ENCODE results near the gene DPF1. TPM values are rescaled to one million over a fixed set of nuclear protein-coding genes. Genes with fewer than 3 reads are reported as not detected.

DPF1 gene
- polyA plus RNA-seq, 1 donor (not counting 4 experiments of a cell fraction or from before 2014, with no cell fraction given): 1.5 TPM

DNA sequence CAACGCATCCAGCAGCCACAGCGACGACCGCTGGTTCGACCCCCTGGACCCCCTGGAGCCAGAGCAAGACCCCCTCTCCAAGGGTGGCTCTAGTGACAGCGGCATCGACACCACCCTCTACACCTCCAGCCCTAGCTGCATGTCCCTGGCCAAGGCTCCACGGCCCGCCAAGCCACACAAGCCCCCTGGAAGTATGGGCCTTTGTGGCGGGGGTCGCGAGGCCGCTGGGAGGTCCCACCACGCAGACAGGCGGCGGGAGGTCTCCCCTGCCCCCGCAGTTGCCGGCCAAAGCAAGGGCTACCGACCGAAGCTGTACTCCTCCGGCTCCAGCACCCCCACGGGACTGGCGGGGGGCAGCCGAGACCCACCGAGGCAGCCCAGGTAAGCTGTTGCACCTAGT lies 59.5 kb downstream of the DPF1 start:
- Histone ChIP-seq H3K27ac (ENCODE audit: control insufficient read depth, insufficient read depth, low read length) (no peak overlapping the region), H3K9me1 (ENCODE audit: control insufficient read depth, extremely low read depth, insufficient read depth, low read length) (no peaks in the 10 kb centered on the region), H3K27me3 (ENCODE audit: control insufficient read depth, extremely low read depth, insufficient read depth, low read length) (no peaks in the 10 kb centered on the region), H3K4me3 (ENCODE audit: control insufficient read depth in 2 of 3, extremely low read depth in 1 of 3, insufficient read depth in 2 of 3, low read depth in 1 of 3, low read length in 3 of 3) (no peak overlapping the region), H4K20me1 (ENCODE audit: control insufficient read depth, extremely low read depth, insufficient read depth, low read length) (no peaks in the 10 kb centered on the region), H3K36me3 (ENCODE audit: control insufficient read depth in 2 of 2, extremely low read depth in 1 of 2, insufficient read depth in 2 of 2, low read length in 2 of 2) (peaks cover 3 to 13% of the 10 kb centered on the region in 2 experiments), H3K4me2 (ENCODE audit: control insufficient read depth, extremely low read depth, insufficient read depth, low read depth, low read length) (no peak overlapping the region), H3K4me1 (ENCODE audit: control insufficient read depth, extremely low read depth, insufficient read depth, low read length) (peaks cover 9% of the 10 kb centered on the region), H3K79me2 (ENCODE audit: control insufficient read depth, insufficient read depth, low read length) (no peaks in the 10 kb centered on the region), H3K9ac (ENCODE audit: control insufficient read depth, extremely low read depth, insufficient read depth, low read length) (no peak overlapping the region), H2AFZ (ENCODE audit: control insufficient read depth, low read length) (no peak overlapping the region), H3K9me3 (ENCODE audit: control insufficient read depth, low read depth, low read length) (peaks cover 3% of the 10 kb centered on the region)
- FAIRE-seq: no peak
- dilution Hi-C loops (cut with MboI; ENCODE audit: extremely low pct_ligation_motif_present, low sequenced_read_pairs): no loop called here
- TF ChIP-seq EZH2 (IDR thresholded peaks at IDR 0.05; ENCODE audit: low read length): no peak
- TF ChIP-seq, protein P1, sequence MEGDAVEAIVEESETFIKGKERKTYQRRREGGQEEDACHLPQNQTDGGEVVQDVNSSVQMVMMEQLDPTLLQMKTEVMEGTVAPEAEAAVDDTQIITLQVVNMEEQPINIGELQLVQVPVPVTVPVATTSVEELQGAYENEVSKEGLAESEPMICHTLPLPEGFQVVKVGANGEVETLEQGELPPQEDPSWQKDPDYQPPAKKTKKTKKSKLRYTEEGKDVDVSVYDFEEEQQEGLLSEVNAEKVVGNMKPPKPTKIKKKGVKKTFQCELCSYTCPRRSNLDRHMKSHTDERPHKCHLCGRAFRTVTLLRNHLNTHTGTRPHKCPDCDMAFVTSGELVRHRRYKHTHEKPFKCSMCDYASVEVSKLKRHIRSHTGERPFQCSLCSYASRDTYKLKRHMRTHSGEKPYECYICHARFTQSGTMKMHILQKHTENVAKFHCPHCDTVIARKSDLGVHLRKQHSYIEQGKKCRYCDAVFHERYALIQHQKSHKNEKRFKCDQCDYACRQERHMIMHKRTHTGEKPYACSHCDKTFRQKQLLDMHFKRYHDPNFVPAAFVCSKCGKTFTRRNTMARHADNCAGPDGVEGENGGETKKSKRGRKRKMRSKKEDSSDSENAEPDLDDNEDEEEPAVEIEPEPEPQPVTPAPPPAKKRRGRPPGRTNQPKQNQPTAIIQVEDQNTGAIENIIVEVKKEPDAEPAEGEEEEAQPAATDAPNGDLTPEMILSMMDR (optimal IDR thresholded peaks at IDR 0.05 in 1 of 3, IDR thresholded peaks at IDR 0.05 in 1 of 3, conservative IDR thresholded peaks at IDR 0.05 in 1 of 3; ENCODE audit: extremely low read depth in 1 of 3, insufficient read depth in 2 of 3, low read length in 3 of 3): no peak
- no peak for DNase-seq (ENCODE audit: low read depth, low spot score)

GRCh38 chr19:38163419-38164290 lies 60.4 kb downstream of the DPF1 start:
- peaks cover 9% of the 10 kb centered on the region for H3K4me1 ChIP-seq (ENCODE audit: control insufficient read depth, extremely low read depth, insufficient read depth, low read length)
- no peak overlapping the region for H3K4me3 ChIP-seq (ENCODE audit: control insufficient read depth in 2 of 3, extremely low read depth in 1 of 3, insufficient read depth in 2 of 3, low read depth in 1 of 3, low read length in 3 of 3)
- peaks cover 3 to 14% of the 10 kb centered on the region in 2 experiments for H3K36me3 ChIP-seq (ENCODE audit: control insufficient read depth in 2 of 2, extremely low read depth in 1 of 2, insufficient read depth in 2 of 2, low read length in 2 of 2)
- H3K79me2 ChIP-seq (ENCODE audit: control insufficient read depth, insufficient read depth, low read length): no peaks in the 10 kb centered on the region
- no peak overlapping the region for H2AFZ ChIP-seq (ENCODE audit: control insufficient read depth, low read length)
- dilution Hi-C loops (cut with MboI; ENCODE audit: extremely low pct_ligation_motif_present, low sequenced_read_pairs): no loop called here
- H3K4me2 ChIP-seq (ENCODE audit: control insufficient read depth, extremely low read depth, insufficient read depth, low read depth, low read length): no peak overlapping the region
- peaks cover 3% of the 10 kb centered on the region for H3K9me3 ChIP-seq (ENCODE audit: control insufficient read depth, low read depth, low read length)
- H3K9me1 ChIP-seq (ENCODE audit: control insufficient read depth, extremely low read depth, insufficient read depth, low read length): no peaks in the 10 kb centered on the region
- H3K27me3 ChIP-seq (ENCODE audit: control insufficient read depth, extremely low read depth, insufficient read depth, low read length): no peaks in the 10 kb centered on the region
- no peak for FAIRE-seq
- no peak for TF ChIP-seq EZH2 (IDR thresholded peaks at IDR 0.05; ENCODE audit: low read length)
- TF ChIP-seq, protein P1 (optimal IDR thresholded peaks at IDR 0.05 in 1 of 3, IDR thresholded peaks at IDR 0.05 in 1 of 3, conservative IDR thresholded peaks at IDR 0.05 in 1 of 3; ENCODE audit: extremely low read depth in 1 of 3, insufficient read depth in 2 of 3, low read length in 3 of 3): no peak
- no peak overlapping the region for H3K9ac ChIP-seq (ENCODE audit: control insufficient read depth, extremely low read depth, insufficient read depth, low read length)
- H4K20me1 ChIP-seq (ENCODE audit: control insufficient read depth, extremely low read depth, insufficient read depth, low read length): no peaks in the 10 kb centered on the region
- no peak overlapping the region for H3K27ac ChIP-seq (ENCODE audit: control insufficient read depth, insufficient read depth, low read length)
- no peak for DNase-seq (ENCODE audit: low read depth, low spot score)
